CD4-positive, alpha-beta T cell treated with Interleukin-1 beta for 1 hour (primary cell): Measurements from ENCODE around the gene SLC25A53.
A peak's percentile ranks its signal among the peaks of the same experiment; 100 is the strongest.

ENCODE experiments used
- DNase-seq, 2 donors: peaks; one replicate each; pipeline ENCODE4 v3.0.0-alpha.2; 2020 to 2022

SLC25A53 gene, protein sequence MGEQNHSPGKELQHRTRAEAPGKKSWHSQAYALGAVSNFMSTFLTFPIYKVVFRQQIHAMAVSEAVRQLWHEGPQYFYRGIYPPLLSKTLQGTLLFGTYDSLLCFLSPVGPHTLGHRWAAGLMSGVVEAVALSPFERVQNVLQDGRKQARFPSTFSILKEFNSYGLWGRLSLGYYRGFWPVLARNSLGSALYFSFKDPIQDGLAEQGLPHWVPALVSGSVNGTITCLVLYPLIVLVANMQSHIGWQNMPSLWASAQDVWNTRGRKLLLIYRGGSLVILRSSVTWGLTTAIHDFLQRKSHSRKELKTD

DNA sequence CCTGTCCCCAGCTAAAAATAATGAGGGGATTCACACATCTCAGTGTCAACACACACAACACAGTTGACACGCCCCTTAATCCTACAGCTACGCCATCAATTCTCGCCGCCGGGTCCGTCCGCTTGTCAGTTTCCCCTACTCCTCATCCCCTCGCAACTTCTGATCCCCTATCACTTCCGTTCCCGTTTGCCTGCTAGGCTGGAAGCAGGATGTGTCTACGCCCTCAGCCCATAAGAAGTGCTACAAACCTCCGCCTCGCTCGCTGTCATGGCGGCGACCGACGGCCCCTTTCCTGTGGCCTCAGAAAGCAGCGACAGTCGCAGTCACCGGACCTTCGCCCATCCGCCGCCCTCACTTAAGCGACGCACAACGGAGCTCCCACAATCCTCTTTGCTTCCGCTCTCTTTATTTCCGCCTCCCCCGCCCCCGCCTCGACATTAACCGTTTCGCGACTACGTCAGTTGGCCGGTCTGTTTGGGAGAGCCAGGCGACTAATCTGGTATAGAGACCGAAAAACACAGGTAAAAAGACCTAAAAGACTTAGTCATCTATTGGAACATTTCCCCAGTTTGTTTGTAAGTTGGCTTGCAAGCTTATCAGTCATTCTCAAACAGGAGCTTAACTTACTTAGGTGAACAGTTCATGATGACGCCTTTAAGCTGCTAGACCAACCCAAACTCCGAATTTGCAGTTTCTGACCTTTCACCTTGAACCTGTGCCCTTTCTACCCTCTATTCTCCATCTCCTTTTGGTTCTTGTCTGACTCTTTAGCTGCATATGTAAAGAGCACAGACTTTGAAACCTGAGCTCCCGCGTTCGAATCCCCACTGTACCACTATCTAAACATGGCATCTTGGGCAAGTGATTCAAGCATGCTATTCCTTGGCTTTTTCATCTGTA is at the start of gene SLC25A53:
Gene SLC25A53 (minus strand): TSS at position 380 of the 900 bp plus-strand sequence. CDS start 51,752 bp downstream, outside the sequence.
- DNase-seq, result peak; percentile 83 to 84

GRCh38 chrX:104205548-104205947 is 48.7 kb upstream of the SLC25A53 start:
- no peak for DNase-seq

- DNase-seq, result peak in 1 of 2 donors; percentile 36
Measured at GRCh38 chrX:104195489-104196084, 38.8 kb upstream of the SLC25A53 start.

GRCh38 chrX:104195013-104195412 is 38.2 kb upstream of the SLC25A53 start:
- no peak for DNase-seq

DNA sequence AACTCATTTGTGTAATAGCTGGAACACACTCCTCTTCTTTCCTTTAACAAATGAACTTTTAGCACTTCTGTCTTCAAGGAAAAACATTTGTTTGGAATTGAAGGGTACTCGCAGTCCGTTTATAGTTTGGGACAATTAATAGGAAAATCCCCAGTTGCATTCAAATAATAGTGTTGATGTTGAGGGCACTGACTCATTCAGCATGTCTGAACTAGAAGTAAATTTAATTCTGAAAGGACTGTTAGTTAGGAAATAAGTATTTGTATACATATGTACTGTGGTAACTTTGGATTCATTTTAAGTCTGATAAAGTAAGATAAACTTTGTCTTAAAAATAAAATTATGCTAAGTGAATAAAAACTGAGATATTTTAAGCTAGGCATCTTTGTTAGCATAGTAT is 36.7 kb upstream of the SLC25A53 start:
- no peak for DNase-seq

- DNase-seq, result no peak
Measured at GRCh38 chrX:104189837-104190236, 33.0 kb upstream of the SLC25A53 start.

GRCh38 chrX:104187931-104188330 is 31.1 kb upstream of the SLC25A53 start:
- DNase-seq, result no peak

DNA sequence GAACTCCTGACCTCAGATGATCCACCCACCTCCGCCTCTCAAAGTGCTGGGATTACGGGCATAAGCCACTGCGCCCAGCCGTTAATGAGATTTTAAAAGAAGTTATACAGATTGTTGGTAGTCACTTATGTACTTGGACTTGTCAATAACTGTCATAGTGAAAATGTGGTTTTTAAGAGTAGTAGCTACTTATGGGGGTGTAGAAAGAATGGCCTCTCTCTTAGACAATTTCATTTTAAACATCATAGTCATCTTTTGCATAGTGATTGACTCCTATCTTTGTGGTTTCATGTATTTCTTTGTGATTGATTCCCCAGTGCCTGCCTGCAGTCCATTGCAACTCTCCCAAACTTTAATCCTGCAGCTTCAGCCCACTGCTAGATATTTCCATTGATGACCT is 26.9 kb upstream of the SLC25A53 start:
- DNase-seq, result no peak

- no peak for DNase-seq
Measured at GRCh38 chrX:104173841-104174240, 17.0 kb upstream of the SLC25A53 start.

DNA sequence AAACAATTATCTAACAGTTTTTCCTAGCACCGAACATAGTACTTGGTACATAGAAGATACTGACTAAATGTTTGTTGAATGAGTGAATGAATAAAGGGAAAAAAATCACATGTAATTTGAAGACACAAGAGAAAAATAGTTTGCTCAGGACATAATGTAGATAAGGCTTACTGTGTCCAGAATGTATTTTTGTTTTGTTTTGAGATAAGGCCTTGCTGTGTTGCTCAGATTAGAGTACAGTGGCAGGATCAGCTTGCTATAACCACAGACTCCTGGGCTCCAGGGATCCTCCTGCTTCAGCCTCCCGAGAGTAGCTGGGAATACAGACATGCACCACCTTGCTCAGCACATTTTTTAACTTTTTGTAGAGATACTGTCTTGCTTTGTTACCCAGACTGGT is 16.0 kb upstream of the SLC25A53 start:
- DNase-seq, result no peak

GRCh38 chrX:104172121-104172520 is 15.3 kb upstream of the SLC25A53 start:
- no peak for DNase-seq

GRCh38 chrX:104168127-104168526 is 11.3 kb upstream of the SLC25A53 start:
- no peak for DNase-seq

GRCh38 chrX:104166735-104167436 is 10.1 kb upstream of the SLC25A53 start:
- no peak for DNase-seq

DNA sequence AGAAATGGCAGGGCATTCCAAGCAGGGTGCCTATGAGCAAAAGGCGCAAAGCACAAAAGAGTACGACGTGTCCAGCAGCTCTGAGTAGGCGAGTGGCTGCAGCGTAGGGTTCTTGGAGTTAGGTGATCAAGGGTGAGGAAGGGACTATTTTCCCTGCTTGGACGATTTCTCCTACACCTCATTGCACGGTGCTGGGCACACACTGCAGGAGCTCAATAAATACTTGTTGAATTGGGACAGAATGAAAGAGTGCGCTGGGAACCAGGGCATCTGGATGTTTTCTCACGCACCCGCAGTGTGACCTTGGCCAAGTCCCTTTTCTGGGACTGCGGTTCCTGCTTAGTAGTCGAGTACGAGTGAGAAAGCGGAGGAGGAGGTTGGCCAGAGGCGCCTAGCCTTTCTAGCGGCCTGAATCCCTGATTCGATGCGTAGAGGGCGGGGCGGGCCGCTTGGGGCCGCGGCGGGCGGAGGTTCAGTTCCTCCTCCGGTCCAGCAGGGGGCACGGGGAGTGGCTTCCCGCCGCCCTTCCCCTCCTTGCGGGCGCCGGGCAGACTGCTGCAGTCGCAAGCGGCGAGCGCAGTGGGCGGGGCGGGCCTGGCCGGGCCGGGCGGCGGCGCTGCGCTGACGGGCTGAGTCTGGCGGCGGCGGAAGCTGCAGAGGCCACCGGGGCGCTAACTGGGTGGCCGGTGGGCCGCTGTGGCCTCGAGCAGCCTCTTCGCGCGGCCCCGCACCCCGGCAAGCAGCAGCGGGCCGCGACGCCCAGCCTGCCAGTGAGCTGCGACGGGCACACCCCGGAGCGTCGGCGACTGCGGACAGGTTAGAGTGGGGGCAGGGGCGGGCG is 9.3 kb upstream of the SLC25A53 start, which contains the start of gene FAM199X:
Gene FAM199X (plus strand): TSS at position 560 of the 841 bp plus-strand sequence. CDS start 333 bp downstream, outside the sequence.
- peak; percentile 86 to 88 for DNase-seq

- DNase-seq, result no peak
Measured at GRCh38 chrX:104151037-104151436, 5.8 kb downstream of the SLC25A53 start.

GRCh38 chrX:104141087-104141760 is 15.6 kb downstream of the SLC25A53 start:
- no peak for DNase-seq

DNA sequence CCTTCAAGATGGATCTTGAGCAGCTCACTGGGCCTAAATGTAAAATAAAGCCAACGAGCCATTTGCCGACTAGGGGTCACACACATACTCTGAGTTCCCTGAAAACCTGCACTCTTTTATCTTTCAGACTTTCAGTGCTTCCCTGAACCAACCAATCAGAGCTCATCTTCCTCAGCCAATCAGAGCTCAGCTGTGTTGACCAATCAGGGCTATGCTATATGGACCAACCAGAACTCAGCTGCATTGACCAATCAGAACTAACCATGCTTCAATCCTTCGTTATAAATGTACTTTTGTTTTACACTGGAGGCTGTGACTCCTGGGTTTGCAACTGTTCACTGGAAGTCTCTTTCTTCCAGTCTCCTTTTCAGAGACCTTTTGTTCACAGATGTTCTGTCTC is 19.3 kb downstream of the SLC25A53 start:
- DNase-seq, result peak in 1 of 2 donors; percentile 15

GRCh38 chrX:104136241-104137019 is 20.4 kb downstream of the SLC25A53 start:
- peak; percentile 56 to 63 for DNase-seq

DNA sequence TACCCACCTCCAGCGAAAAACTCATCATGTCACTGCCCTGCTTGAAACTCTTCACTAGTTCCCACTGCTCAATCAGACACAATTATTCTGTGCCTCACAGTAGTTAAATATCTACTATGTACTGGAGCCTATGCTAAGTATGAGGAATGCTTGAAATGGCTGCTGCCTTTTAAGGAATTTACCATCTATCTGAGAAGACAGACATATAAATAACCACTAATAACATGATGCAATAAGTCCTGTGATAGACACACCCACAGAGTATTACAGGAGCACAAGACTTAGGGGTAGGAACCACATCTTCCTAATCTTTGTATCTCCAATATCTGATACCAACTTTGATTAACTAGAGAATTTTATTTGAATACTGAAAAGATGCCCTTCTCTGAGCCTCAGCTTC is 21.1 kb downstream of the SLC25A53 start:
- DNase-seq, result no peak

DNA sequence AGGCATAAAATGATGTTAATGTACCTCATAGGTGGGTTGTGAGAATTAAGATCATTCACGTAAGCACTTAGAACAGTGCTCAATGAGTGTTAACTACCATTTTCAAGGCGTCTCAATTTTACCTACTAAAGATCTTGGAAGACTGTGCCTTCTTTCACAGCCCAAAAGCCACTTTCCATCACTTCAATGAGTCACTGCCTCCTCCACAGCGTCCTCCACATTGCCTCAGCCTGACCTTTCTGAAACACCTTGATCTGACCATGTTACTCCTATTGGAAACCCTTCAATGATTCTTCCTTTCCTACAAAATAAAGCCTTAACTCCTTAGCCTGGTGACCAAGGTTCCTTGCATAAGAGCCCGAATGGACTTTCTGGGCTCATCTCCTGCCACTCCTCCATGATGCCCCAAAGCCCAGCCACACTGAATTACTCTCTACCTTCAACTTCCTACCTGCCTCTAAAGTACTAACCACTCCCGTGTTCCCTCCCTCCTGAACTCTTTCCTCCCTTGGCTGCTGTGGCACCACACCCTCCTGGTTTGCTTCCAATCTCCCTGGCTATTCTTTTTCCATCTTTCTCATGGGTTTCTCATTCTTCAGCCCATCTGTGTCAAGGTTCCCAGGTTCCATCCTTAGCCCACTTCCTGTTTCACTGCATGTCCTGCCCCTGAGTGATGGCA is 22.1 kb downstream of the SLC25A53 start:
- DNase-seq, result no peak
